Germinal center (tissue), 1 donor: Measurements from ENCODE around the gene DDA1.
"Not testable (repeated sequence)": the region's sequence is repeated elsewhere in the genome, so short reads cannot be mapped to it uniquely, and the experiment has no call there.

Experiments
- DNase-seq: peaks from one replicate; pipeline ENCODE4 v3.0.0; 2012; ENCODE audit warnings: mixed read lengths, low spot score

The DDA1 gene

GRCh38 chr19:17289489-17289888 is 19.9 kb upstream of the DDA1 start:
- peak; percentile 91 for DNase-seq

- DNase-seq: peak; percentile 96
Observed at GRCh38 chr19:17292301-17293074, 16.9 kb upstream of the DDA1 start.

GRCh38 chr19:17293605-17294004 is 15.8 kb upstream of the DDA1 start:
- DNase-seq: no peak

GRCh38 chr19:17294051-17294891 is 15.1 kb upstream of the DDA1 start:
- DNase-seq: peak; percentile 73

DNA sequence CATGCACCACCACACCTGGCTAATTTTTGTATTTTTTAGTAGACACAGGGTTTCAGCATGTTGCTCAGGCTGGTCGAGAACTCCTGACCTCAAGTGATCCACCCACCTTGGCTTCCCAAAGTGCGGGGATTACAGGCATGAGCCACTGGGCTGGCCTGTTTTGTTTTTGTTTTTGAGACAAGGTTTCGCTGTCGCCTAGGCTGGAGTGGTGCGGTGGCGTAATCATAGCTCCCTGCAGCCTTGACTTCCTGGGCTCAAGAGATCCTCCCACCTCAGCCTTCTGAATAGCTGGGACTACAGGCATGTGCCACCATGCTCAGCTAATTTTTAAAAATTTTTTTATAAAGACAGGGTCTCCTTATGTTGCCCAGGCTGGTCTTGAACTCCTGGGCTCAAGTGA is 13.8 kb upstream of the DDA1 start:
- DNase-seq: not testable (repeated sequence)

GRCh38 chr19:17296273-17296672 is 13.1 kb upstream of the DDA1 start:
- no peak for DNase-seq

- DNase-seq: no peak
Observed at GRCh38 chr19:17296976-17297375, 12.4 kb upstream of the DDA1 start.

GRCh38 chr19:17300992-17301619 is 8.3 kb upstream of the DDA1 start:
- DNase-seq: no peak

DNA sequence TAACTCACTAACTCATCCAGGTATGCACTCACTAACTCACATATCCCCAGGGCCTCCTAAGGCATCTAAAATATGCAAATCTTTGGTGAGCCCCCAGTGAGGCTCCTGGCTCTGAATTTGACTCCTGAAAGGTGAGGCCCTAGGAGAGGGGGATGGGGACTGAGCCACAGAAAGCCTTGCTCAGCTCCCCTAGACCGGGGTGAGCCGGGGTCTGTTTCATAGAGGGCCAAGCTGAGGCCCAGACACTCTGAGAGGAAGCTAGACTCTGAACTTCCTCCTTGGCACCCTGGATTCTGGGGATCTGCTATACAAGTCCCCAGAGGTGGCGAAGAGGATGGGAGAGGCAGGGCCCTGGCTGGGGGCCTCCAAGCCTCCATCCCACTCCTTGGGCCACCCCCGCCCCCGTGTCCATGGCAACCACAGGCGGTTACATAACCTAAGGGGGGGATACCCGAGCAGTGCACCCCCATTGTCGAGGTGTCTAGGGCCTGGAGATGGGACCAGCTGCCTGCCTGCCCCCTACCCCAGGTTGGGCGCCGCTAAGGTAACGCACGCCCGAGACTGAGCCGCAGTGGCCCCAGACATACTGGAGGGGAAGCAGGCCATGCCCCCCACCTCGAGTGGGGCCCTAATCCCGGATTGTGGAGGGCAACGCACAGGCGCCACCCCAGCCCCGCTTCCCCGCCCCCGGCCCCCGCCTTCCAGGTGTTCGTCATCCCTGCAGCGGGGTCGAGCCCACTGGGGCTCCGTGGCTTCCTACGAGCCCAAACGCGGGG is 6.8 kb upstream of the DDA1 start:
- DNase-seq: no peak

GRCh38 chr19:17303167-17303939 is 6.0 kb upstream of the DDA1 start, which contains the start of gene ABHD8:
Gene ABHD8, minus strand, starts transcription at chr19:17303425. Its CDS starts 1,809 bp downstream, at chr19:17301616.
- DNase-seq: peak; percentile 94

GRCh38 chr19:17303940-17304267 is 5.5 kb upstream of the DDA1 start:
- no peak for DNase-seq

DNA sequence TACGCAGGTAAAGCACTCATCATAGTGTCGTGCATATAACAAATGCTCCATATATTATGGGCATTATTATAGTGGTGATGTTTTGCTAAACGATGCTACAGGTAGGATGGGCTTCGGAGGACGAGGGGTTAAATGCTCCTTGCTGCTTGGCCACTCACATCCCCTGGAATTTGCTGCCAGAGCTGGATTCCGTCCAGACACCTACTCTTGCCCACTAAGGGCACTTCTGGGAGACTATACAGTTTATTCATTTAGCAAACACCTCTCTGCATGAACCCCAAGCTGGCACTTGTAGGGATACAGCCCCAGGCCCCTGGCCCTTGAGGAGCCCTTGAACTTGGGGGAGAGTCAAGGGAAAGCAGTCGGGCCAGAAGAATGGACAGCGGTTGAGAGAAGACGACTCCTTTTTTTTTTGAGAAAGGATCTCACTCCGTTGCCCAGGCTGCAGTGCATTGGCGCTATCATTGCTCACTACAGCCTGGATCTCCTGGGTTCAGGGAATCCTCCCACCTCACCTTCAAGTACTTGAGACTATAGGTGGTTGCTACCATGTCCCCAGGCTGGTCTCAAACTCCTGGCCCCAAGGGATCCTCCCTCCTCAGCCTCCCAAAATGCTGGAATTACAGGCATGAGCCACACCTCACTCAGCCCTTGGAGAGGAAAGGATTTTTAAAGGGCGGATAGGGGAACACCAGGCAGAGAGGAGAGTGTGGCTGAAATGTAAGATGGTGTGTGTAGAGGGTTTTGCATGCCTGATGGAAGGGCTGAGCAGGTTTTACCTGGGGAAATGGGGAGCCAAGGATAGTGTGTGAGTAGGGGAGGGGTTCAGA is 4.8 kb upstream of the DDA1 start:
- DNase-seq: no peak

GRCh38 chr19:17305216-17305516 is 4.2 kb upstream of the DDA1 start:
- no peak for DNase-seq

- DNase-seq: peak; percentile 91
Observed at GRCh38 chr19:17305517-17306284, 3.7 kb upstream of the DDA1 start, which contains the start of gene MRPL34. Gene MRPL34, plus strand, starts transcription at chr19:17305872. Its CDS starts 21 bp downstream, at chr19:17305893.

DNA sequence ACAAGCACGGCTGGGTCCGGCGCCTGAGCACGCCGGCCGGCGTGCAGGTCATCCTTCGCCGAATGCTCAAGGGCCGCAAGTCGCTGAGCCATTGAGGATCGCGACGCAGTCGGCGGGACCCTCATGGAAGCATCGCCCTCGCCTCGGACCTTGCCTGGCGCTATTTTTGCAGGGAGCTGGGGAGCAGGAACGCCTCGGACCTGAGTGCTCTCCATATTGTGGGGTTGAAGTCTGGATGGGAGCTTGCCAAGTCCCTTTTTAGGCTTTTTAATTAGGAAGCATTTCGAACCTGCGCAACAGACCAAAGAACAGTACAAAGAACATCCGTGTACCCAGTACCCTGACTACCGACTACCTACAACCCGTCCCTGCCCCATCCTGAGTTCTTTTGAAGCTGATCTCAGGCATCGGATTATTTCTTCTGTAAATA is 3.1 kb upstream of the DDA1 start:
- no peak for DNase-seq

- DNase-seq: no peak
Observed at GRCh38 chr19:17307876-17308377, 1.4 kb upstream of the DDA1 start.

- DNase-seq: no peak
Observed at GRCh38 chr19:17309965-17310461, 650 bp downstream of the DDA1 start.

DNA sequence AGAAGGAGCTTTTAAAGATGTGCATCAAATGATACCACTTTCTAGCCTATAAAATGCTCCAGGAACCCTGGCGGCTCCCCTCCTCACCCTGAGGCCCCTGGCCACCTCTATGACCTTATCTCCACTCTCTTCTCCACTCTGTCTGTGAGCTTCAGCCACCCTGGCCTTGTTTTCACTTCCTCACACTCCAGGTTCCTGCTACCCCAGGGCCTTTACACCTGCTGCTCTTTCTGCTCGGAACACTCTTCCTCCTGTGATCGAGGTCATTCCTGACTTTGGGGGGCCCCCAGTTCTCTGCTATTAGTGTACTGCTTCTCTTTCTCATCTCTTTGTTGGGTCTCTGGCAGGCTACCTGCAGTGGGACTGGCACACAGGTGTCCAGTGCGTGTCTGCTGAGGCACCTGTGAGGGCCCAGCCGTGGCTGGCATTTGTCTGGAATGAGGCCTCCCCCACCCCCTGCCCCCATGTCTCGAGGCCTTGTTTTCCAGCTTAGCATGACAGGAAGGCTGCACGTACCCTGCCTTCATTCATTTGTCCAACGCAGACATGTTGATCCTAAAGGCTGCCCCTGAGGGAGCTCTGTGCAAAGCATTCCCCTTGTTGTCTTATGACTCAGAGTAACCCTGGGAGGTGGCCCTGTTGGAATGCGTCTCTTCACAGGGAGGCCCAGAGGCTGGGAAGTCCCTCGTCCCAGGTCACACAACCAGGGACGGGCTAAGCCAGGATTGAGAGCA is 2.3 kb downstream of the DDA1 start:
- DNase-seq: no peak
